Measurements from ENCODE around the gene SLU7. TPM values are rescaled to one million over a fixed set of nuclear protein-coding genes. Genes with fewer than 3 reads are reported as not detected.

SLU7 gene
- polyA plus RNA-seq, 1 donor from 2014 or later = 82.2 TPM

- Histone ChIP-seq H3F3A (ENCODE audit: insufficient read depth, low read length, poor library complexity, severe bottlenecking) (no peaks in the 10 kb centered on the region), H2AFZ (ENCODE audit: low read depth, low read length) (no peak overlapping the region)
- TF ChIP-seq SMC3 (conservative IDR thresholded peaks at IDR 0.05; ENCODE audit: poor library complexity) (no peak), EZH2 (IDR thresholded peaks at IDR 0.05; ENCODE audit: borderline replicate concordance, insufficient read depth, low read length, poor library complexity, severe bottlenecking) (no peak), TAF1 (IDR thresholded peaks at IDR 0.05; ENCODE audit: low read depth) (no peak), MXI1 (conservative IDR thresholded peaks at IDR 0.05; ENCODE audit: poor library complexity, severe bottlenecking) (no peak), EP300 (conservative IDR thresholded peaks at IDR 0.05; ENCODE audit: poor library complexity, severe bottlenecking) (no peak), RAD21 (conservative IDR thresholded peaks at IDR 0.05) (no peak), CTCF (IDR thresholded peaks at IDR 0.05; ENCODE audit: poor library complexity, severe bottlenecking) (no peak), POLR2AphosphoS5 (IDR thresholded peaks at IDR 0.05) (no peak)
- TF ChIP-seq, protein P1, sequence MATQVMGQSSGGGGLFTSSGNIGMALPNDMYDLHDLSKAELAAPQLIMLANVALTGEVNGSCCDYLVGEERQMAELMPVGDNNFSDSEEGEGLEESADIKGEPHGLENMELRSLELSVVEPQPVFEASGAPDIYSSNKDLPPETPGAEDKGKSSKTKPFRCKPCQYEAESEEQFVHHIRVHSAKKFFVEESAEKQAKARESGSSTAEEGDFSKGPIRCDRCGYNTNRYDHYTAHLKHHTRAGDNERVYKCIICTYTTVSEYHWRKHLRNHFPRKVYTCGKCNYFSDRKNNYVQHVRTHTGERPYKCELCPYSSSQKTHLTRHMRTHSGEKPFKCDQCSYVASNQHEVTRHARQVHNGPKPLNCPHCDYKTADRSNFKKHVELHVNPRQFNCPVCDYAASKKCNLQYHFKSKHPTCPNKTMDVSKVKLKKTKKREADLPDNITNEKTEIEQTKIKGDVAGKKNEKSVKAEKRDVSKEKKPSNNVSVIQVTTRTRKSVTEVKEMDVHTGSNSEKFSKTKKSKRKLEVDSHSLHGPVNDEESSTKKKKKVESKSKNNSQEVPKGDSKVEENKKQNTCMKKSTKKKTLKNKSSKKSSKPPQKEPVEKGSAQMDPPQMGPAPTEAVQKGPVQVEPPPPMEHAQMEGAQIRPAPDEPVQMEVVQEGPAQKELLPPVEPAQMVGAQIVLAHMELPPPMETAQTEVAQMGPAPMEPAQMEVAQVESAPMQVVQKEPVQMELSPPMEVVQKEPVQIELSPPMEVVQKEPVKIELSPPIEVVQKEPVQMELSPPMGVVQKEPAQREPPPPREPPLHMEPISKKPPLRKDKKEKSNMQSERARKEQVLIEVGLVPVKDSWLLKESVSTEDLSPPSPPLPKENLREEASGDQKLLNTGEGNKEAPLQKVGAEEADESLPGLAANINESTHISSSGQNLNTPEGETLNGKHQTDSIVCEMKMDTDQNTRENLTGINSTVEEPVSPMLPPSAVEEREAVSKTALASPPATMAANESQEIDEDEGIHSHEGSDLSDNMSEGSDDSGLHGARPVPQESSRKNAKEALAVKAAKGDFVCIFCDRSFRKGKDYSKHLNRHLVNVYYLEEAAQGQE (IDR thresholded peaks at IDR 0.05; ENCODE audit: borderline replicate concordance) = no peak
Observed at GRCh38 chr5:160445751-160446150, 26.9 kb upstream of the SLU7 start.

GRCh38 chr5:160445132-160445531 is 26.3 kb upstream of the SLU7 start:
- Histone ChIP-seq H3K27me3 (ENCODE audit: insufficient read depth, low read depth, low read length) (no peaks in the 10 kb centered on the region), H3K4me3 (ENCODE audit: low read length) (no peak overlapping the region), H4K20me1 (ENCODE audit: insufficient read depth) (no peaks in the 10 kb centered on the region), H3K79me2 (replicated peaks; ENCODE audit: insufficient read depth, low read length) (no peaks in the 10 kb centered on the region), H3K9ac (ENCODE audit: low read length) (no peak overlapping the region), H3K36me3 (ENCODE audit: insufficient read depth, low read length) (no peaks in the 10 kb centered on the region), H3F3A (ENCODE audit: insufficient read depth, low read length, poor library complexity, severe bottlenecking) (no peaks in the 10 kb centered on the region), H3K4me2 (ENCODE audit: low read length) (no peak overlapping the region), H2AFZ (ENCODE audit: low read depth, low read length) (no peak overlapping the region), H3K27ac (ENCODE audit: low read length) (no peak overlapping the region), H3K9me3 (ENCODE audit: low read length) (no peaks in the 10 kb centered on the region), H3K9me2 (ENCODE audit: insufficient read depth, low read length) (no peaks in the 10 kb centered on the region)
- TF ChIP-seq POLR2AphosphoS5 (IDR thresholded peaks at IDR 0.05) (no peak), EP300 (conservative IDR thresholded peaks at IDR 0.05; ENCODE audit: poor library complexity, severe bottlenecking) (no peak)
- TF ChIP-seq, protein P1 (IDR thresholded peaks at IDR 0.05; ENCODE audit: borderline replicate concordance) = no peak

More at GRCh38 chr5:160445751-160446150, 26.9 kb upstream of the SLU7 start:
- no peaks in the 10 kb centered on the region for H4K20me1 ChIP-seq (ENCODE audit: insufficient read depth)
- no peaks in the 10 kb centered on the region for H3K79me2 ChIP-seq (replicated peaks; ENCODE audit: insufficient read depth, low read length)
- no peaks in the 10 kb centered on the region for H3K27me3 ChIP-seq (ENCODE audit: insufficient read depth, low read depth, low read length)
- H3K4me2 ChIP-seq (ENCODE audit: low read length) = no peak overlapping the region
- no peak overlapping the region for H3K27ac ChIP-seq (ENCODE audit: low read length)
- no peaks in the 10 kb centered on the region for H3K9me2 ChIP-seq (ENCODE audit: insufficient read depth, low read length)
- H3K9me3 ChIP-seq (ENCODE audit: low read length) = no peaks in the 10 kb centered on the region
- H3K9ac ChIP-seq (ENCODE audit: low read length) = no peak overlapping the region
- no peak overlapping the region for H3K4me3 ChIP-seq (ENCODE audit: low read length)
- H3K36me3 ChIP-seq (ENCODE audit: insufficient read depth, low read length) = no peaks in the 10 kb centered on the region
